CD14-positive monocyte (primary cell): ENCODE results near the gene TTYH3. TPM values are rescaled to one million over a fixed set of nuclear protein-coding genes. Genes with fewer than 3 reads are reported as not detected.

Source experiments
- DNase-seq, 3 donors: peaks; one replicate each; pipeline ENCODE4 v3.0.0-alpha.2; 2011 to 2022
- H2AFZ ChIP-seq: 2 replicates; pipeline ENCODE4 v1.6.0; 2012; ENCODE audit warnings: mild to moderate bottlenecking, low read depth, low read length, inconsistent platforms; ENCODE audit not compliant: insufficient read depth, poor library complexity, severe bottlenecking
- H3K27ac ChIP-seq, 2 donors: 1 replicate in 1 of 2; 2 replicates in 1 of 2; pipeline ENCODE4 v1.5.1; 2012 to 2013; ENCODE audit warnings: low read length in 2 of 2, control low read depth in 1 of 2, inconsistent platforms in 1 of 2, low read depth in 1 of 2, mild to moderate bottlenecking in 1 of 2
- H3K27me3 ChIP-seq, 2 donors: one replicate each; pipeline versions ENCODE4 v1.6.0 to v1.6.1; 2011 to 2013; ENCODE audit warnings: low read length in 2 of 2; ENCODE audit not compliant: control insufficient read depth in 2 of 2, insufficient read depth in 2 of 2
- H3K36me3 ChIP-seq, 2 donors: replicated peaks in 1 of 2; 1 replicate in 1 of 2; 2 replicates in 1 of 2; pipeline versions ENCODE4 v1.5.1 to v1.6.1; 2012 to 2013; ENCODE audit warnings: low read length in 2 of 2, control low read depth in 1 of 2, inconsistent platforms in 1 of 2, mild to moderate bottlenecking in 1 of 2; ENCODE audit not compliant: insufficient read depth in 2 of 2, control insufficient read depth in 1 of 2
- H3K4me1 ChIP-seq, 2 donors: 1 replicate in 1 of 2; 2 replicates in 1 of 2; pipeline versions ENCODE4 v1.5.1 to v1.6.1; 2012 to 2013; ENCODE audit warnings: low read length in 2 of 2, control low read depth in 1 of 2, inconsistent platforms in 1 of 2, mild to moderate bottlenecking in 1 of 2, moderate library complexity in 1 of 2; ENCODE audit not compliant: insufficient read depth in 2 of 2, control insufficient read depth in 1 of 2
- H3K4me2 ChIP-seq: replicated peaks from 2 replicates; pipeline ENCODE3; 2012; ENCODE audit warnings: low read length, moderate library complexity, mild to moderate bottlenecking; ENCODE audit not compliant: poor library complexity, severe bottlenecking; ENCODE audit errors: extremely low read depth
- H3K4me3 ChIP-seq, 3 experiments: fragments of 200-600 bp in 1 of 3; sonication (generic) in 1 of 3; replicated peaks in 1 of 3; 1 replicate in 2 of 3; 2 replicates in 1 of 3; pipeline ENCODE4 v1.5.1; 2011 to 2013; ENCODE audit warnings: low read length in 3 of 3, mild to moderate bottlenecking in 3 of 3, control low read depth in 2 of 3, low read depth in 2 of 3, inconsistent platforms in 1 of 3, moderate library complexity in 1 of 3
- H3K79me2 ChIP-seq: 2 replicates; pipeline ENCODE4 v1.6.0; 2012; ENCODE audit warnings: mild to moderate bottlenecking, control low read depth, inconsistent platforms, low read length, moderate library complexity; ENCODE audit not compliant: insufficient read depth
- H3K9ac ChIP-seq: 2 replicates; pipeline ENCODE4 v1.6.0; 2017; ENCODE audit warnings: low read length, mild to moderate bottlenecking; ENCODE audit not compliant: insufficient read depth, poor library complexity, severe bottlenecking
- H3K9me3 ChIP-seq, 2 donors: replicated peaks in 1 of 2; 1 replicate in 1 of 2; 2 replicates in 1 of 2; pipeline versions ENCODE4 v1.5.1 to v1.6.1; 2012 to 2013; ENCODE audit warnings: low read length in 2 of 2, control low read depth in 1 of 2; ENCODE audit not compliant: control insufficient read depth in 1 of 2, insufficient read depth in 1 of 2
- H4K20me1 ChIP-seq: 2 replicates; pipeline ENCODE4 v1.6.0; 2012; ENCODE audit warnings: mild to moderate bottlenecking, low read length, control low read depth, moderate library complexity; ENCODE audit not compliant: insufficient read depth
- H3K27ac Mint-ChIP-seq, 7 donors: one replicate each; pipeline ENCODE4 v1.8.0; 2020; ENCODE audit warnings: mild to moderate bottlenecking in 7 of 7, mixed read lengths in 7 of 7, moderate library complexity in 6 of 7, inconsistent platforms in 2 of 7
- H3K27me3 Mint-ChIP-seq, 3 donors: one replicate each; pipeline ENCODE4 v1.8.0; 2021 to 2022; ENCODE audit warnings: low read depth in 3 of 3, mild to moderate bottlenecking in 3 of 3, mixed read lengths in 3 of 3, moderate library complexity in 3 of 3, inconsistent platforms in 1 of 3
- H3K36me3 Mint-ChIP-seq, 2 donors: one replicate each; pipeline ENCODE4 v1.8.0; 2020; ENCODE audit warnings: mixed read lengths in 2 of 2, inconsistent platforms in 1 of 2, mild to moderate bottlenecking in 1 of 2
- H3K4me1 Mint-ChIP-seq: one replicate; pipeline ENCODE4 v1.8.0; 2020; ENCODE audit warnings: mild to moderate bottlenecking, mixed read lengths
- H3K4me3 Mint-ChIP-seq, 2 donors: one replicate each; pipeline ENCODE4 v1.8.0; 2020; ENCODE audit warnings: mild to moderate bottlenecking in 2 of 2, mixed read lengths in 2 of 2, moderate library complexity in 1 of 2
- H3K9me3 Mint-ChIP-seq, 7 donors: one replicate each; pipeline ENCODE4 v1.8.0; 2020 to 2022; ENCODE audit warnings: mixed read lengths in 7 of 7, mild to moderate bottlenecking in 6 of 7, moderate library complexity in 6 of 7, inconsistent platforms in 2 of 7
- WGBS: methylation state at CpG from one replicate; pipeline ENCODE4 v1.1.5; 2013; ENCODE audit warnings: missing lambda C conversion rate; ENCODE audit not compliant: insufficient coverage; 5-methylcytosine and 5-hydroxymethylcytosine counted together
- intact Hi-C, 2 donors: fragments of 100-400 bp; cut with micrococcal nuclease; formaldehyde crosslinking; loops; one replicate each; pipeline versions ENCODE4 v1.15.0 to v1.15.1; 2023
- polyA plus RNA-seq, 3 donors: library from polyadenylated mRNA; depleted of rRNA in 1 of 3; unstranded in 2 of 3; stranded (reverse) in 1 of 3; fragments of 300-500 nt in 2 of 3; fragments of >200 nt in 1 of 3; fragmentation: Illumina TruSeq in 2 of 3; gene quantifications; 1 replicate in 2 of 3; 2 replicates in 1 of 3; pipeline ENCODE4 v1.2.3, GENCODE V29; 2012 to 2021
- TF ChIP-seq, protein P1 (sequence below): fragments of 200-600 bp; IDR thresholded peaks from one replicate; pipeline ENCODE4 v1.8.0; 2022; ENCODE audit warnings: antibody characterized with exemption, mild to moderate bottlenecking

Gene TTYH3
- polyA plus RNA-seq, 3 donors, result 13.4 to 73.5 (median 17.4) TPM

GRCh38 chr7:2610466-2610865 lies 21.3 kb upstream of the TTYH3 start:
- intact Hi-C loops, result loop anchor here in 1 of 2 donors (5.0 kb wide), 1 partner anchor 37 kb away; no protein-coding TSS in a partner anchor
- peaks cover 0 to 6% (median 3%) of the 10 kb centered on the region in 3 donors for H3K27me3 Mint-ChIP-seq
- Histone ChIP-seq H3K9me3 (no peaks in the 10 kb centered on the region), H3K79me2 (no peaks in the 10 kb centered on the region), H3K4me1 (peaks cover 58 to 91% of the 10 kb centered on the region in 2 donors), H3K36me3 (no peaks in the 10 kb centered on the region), H3K9ac (no peak overlapping the region), H2AFZ (no peak overlapping the region), H4K20me1 (no peaks in the 10 kb centered on the region), H3K27ac (peak overlapping the region in 1 of 2 donors; percentile 87), H3K4me2 (no peak overlapping the region), H3K27me3 (no peaks in the 10 kb centered on the region), H3K4me3 (no peak overlapping the region)
- H3K9me3 Mint-ChIP-seq, result peaks cover 0 to 2% (median 0%) of the 10 kb centered on the region in 7 donors
- DNase-seq, result no peak
- 100% methylated on average over 5 of the region's 14 CpGs for WGBS
- H3K27ac Mint-ChIP-seq, result peak overlapping the region in 6 of 7 donors; percentile 21 to 99 (median 55)
- H3K4me1 Mint-ChIP-seq, result peaks cover 72% of the 10 kb centered on the region
- peaks cover 8 to 16% of the 10 kb centered on the region in 2 donors for H3K36me3 Mint-ChIP-seq
- H3K4me3 Mint-ChIP-seq, result no peak overlapping the region
- TF ChIP-seq, protein P1, sequence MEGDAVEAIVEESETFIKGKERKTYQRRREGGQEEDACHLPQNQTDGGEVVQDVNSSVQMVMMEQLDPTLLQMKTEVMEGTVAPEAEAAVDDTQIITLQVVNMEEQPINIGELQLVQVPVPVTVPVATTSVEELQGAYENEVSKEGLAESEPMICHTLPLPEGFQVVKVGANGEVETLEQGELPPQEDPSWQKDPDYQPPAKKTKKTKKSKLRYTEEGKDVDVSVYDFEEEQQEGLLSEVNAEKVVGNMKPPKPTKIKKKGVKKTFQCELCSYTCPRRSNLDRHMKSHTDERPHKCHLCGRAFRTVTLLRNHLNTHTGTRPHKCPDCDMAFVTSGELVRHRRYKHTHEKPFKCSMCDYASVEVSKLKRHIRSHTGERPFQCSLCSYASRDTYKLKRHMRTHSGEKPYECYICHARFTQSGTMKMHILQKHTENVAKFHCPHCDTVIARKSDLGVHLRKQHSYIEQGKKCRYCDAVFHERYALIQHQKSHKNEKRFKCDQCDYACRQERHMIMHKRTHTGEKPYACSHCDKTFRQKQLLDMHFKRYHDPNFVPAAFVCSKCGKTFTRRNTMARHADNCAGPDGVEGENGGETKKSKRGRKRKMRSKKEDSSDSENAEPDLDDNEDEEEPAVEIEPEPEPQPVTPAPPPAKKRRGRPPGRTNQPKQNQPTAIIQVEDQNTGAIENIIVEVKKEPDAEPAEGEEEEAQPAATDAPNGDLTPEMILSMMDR, result no peak

GRCh38 chr7:2610898-2611297 lies 20.9 kb upstream of the TTYH3 start:
- Histone ChIP-seq H3K79me2 (no peaks in the 10 kb centered on the region), H2AFZ (no peak overlapping the region), H3K9me3 (no peaks in the 10 kb centered on the region), H4K20me1 (no peaks in the 10 kb centered on the region), H3K27ac (no peak overlapping the region), H3K9ac (no peak overlapping the region), H3K4me1 (peaks cover 58 to 89% of the 10 kb centered on the region in 2 donors), H3K4me3 (no peak overlapping the region), H3K4me2 (no peak overlapping the region), H3K27me3 (no peaks in the 10 kb centered on the region), H3K36me3 (no peaks in the 10 kb centered on the region)
- Mint-ChIP-seq H3K36me3 (peaks cover 8 to 13% of the 10 kb centered on the region in 2 donors), H3K27me3 (peaks cover 0 to 6% (median 3%) of the 10 kb centered on the region in 3 donors), H3K27ac (peak overlapping the region in 5 of 7 donors; percentile 7 to 60 (median 21)), H3K4me3 (no peak overlapping the region), H3K4me1 (peaks cover 72% of the 10 kb centered on the region), H3K9me3 (peaks cover 0 to 2% (median 0%) of the 10 kb centered on the region in 7 donors)
- intact Hi-C loops, result loop anchor here in 1 of 2 donors (5.0 kb wide), 1 partner anchor 36 kb away; no protein-coding TSS in a partner anchor
- TF ChIP-seq, protein P1, result no peak
- WGBS, result 92% methylated on average over 12 of the region's 14 CpGs
- no peak for DNase-seq
